Measurements from ENCODE around the gene COL1A2. TPM values are rescaled to one million over a fixed set of nuclear protein-coding genes. Genes with fewer than 3 reads are reported as not detected.

The COL1A2 gene
- total and polyA plus RNA-seq, 2 donors (not counting 1 experiment from before 2014, with no cell fraction given): 0.46 to 0.47 TPM

- Histone ChIP-seq H4K20me1 (ENCODE audit: control insufficient read depth, insufficient read depth, low read length, poor library complexity, severe bottlenecking) (no peaks in the 10 kb centered on the region), H3K27ac (ENCODE audit: low read length in 2 of 2) (no peak overlapping the region), H3K4me3 (ENCODE audit: control extremely low read depth in 1 of 5, extremely low read depth in 1 of 5, insufficient read depth in 1 of 5, low read depth in 2 of 5, low read length in 4 of 5) (no peak overlapping the region), H3K9me3 (ENCODE audit: control extremely low read depth in 1 of 3, control insufficient read depth in 2 of 3, insufficient read depth in 1 of 3, low read length in 2 of 3) (peaks cover 0 to 4% (median 0%) of the 10 kb centered on the region in 3 donors), H2AFZ (ENCODE audit: insufficient read depth, low read depth, low read length, poor library complexity, severe bottlenecking) (no peak overlapping the region), H3K4me2 (replicated peaks; ENCODE audit: low read depth, low read length, poor library complexity, severe bottlenecking) (no peak overlapping the region), H3K4me1 (ENCODE audit: control insufficient read depth in 2 of 2, insufficient read depth in 2 of 2, low read length in 2 of 2) (peaks cover 15 to 16% of the 10 kb centered on the region in 2 donors), H3K9ac (ENCODE audit: low read length) (no peak overlapping the region), H3K27me3 (replicated peaks in 1 of 4; ENCODE audit: control extremely low read depth in 1 of 4, control insufficient read depth in 3 of 4, insufficient read depth in 4 of 4, low read length in 3 of 4) (peaks cover 0 to 29% (median 8%) of the 10 kb centered on the region in 4 experiments), H3K36me3 (replicated peaks in 1 of 2; ENCODE audit: control extremely low read depth in 1 of 2, control insufficient read depth in 1 of 2, extremely low read depth in 1 of 2, insufficient read depth in 2 of 2, low read length in 1 of 2) (no peaks in the 10 kb centered on the region), H3K79me2 (ENCODE audit: control insufficient read depth, insufficient read depth, low read length) (no peaks in the 10 kb centered on the region)
- TF ChIP-seq CTCF (IDR thresholded peaks at IDR 0.05) (no peak), EZH2 (IDR thresholded peaks at IDR 0.05; ENCODE audit: borderline replicate concordance, insufficient read depth, low read depth, low read length, poor library complexity, severe bottlenecking) (no peak)
- ATAC-seq (ENCODE audit: low read depth) (no peak), DNase-seq (no peak)
- POLR2A ChIA-PET: no interaction called here
- H3K27me3 Mint-ChIP-seq: peaks cover 41% of the 10 kb centered on the region
- no peaks in the 10 kb centered on the region for H3K9me3 Mint-ChIP-seq (ENCODE audit: insufficient read depth)
- intact Hi-C loops (cut with micrococcal nuclease): loop anchor here (5.0 to 10.0 kb wide), 3 partner anchors 311 to 954 kb away; no protein-coding TSS in a partner anchor
- H3K4me3 Mint-ChIP-seq: no peak overlapping the region
- CTCF ChIA-PET: interaction anchor here (0.7 to 2.6 kb wide), 24 partner anchors 7 to 1150 kb away, joined by 3 to 21 read pairs (median 5); partner anchors contain the start of gene GNG11
- H3K4me1 Mint-ChIP-seq: peaks cover 10% of the 10 kb centered on the region
- WGBS (ENCODE audit: insufficient coverage): 83% methylated on average over 1 of the region's 3 CpGs
- no peak overlapping the region for H3K27ac Mint-ChIP-seq
Observed at GRCh38 chr7:94396037-94396431, 1.3 kb downstream of the COL1A2 start.

GRCh38 chr7:94396596-94396995 lies 1.9 kb downstream of the COL1A2 start:
- Histone ChIP-seq H3K79me2 (ENCODE audit: control insufficient read depth, insufficient read depth, low read length) (no peaks in the 10 kb centered on the region), H3K9me3 (ENCODE audit: control extremely low read depth in 1 of 3, control insufficient read depth in 2 of 3, insufficient read depth in 1 of 3, low read length in 2 of 3) (peaks cover 0 to 4% (median 0%) of the 10 kb centered on the region in 3 donors), H3K4me2 (replicated peaks; ENCODE audit: low read depth, low read length, poor library complexity, severe bottlenecking) (no peak overlapping the region), H3K27me3 (replicated peaks in 1 of 4; ENCODE audit: control extremely low read depth in 1 of 4, control insufficient read depth in 3 of 4, insufficient read depth in 4 of 4, low read length in 3 of 4) (peaks cover 0 to 29% (median 8%) of the 10 kb centered on the region in 4 experiments), H4K20me1 (ENCODE audit: control insufficient read depth, insufficient read depth, low read length, poor library complexity, severe bottlenecking) (no peaks in the 10 kb centered on the region), H3K36me3 (replicated peaks in 1 of 2; ENCODE audit: control extremely low read depth in 1 of 2, control insufficient read depth in 1 of 2, extremely low read depth in 1 of 2, insufficient read depth in 2 of 2, low read length in 1 of 2) (no peaks in the 10 kb centered on the region), H3K9ac (ENCODE audit: low read length) (no peak overlapping the region), H3K27ac (ENCODE audit: low read length in 2 of 2) (no peak overlapping the region), H3K4me1 (ENCODE audit: control insufficient read depth in 2 of 2, insufficient read depth in 2 of 2, low read length in 2 of 2) (peaks cover 15% of the 10 kb centered on the region in 2 donors), H2AFZ (ENCODE audit: insufficient read depth, low read depth, low read length, poor library complexity, severe bottlenecking) (no peak overlapping the region), H3K4me3 (ENCODE audit: control extremely low read depth in 1 of 5, extremely low read depth in 1 of 5, insufficient read depth in 1 of 5, low read depth in 2 of 5, low read length in 4 of 5) (no peak overlapping the region)
- intact Hi-C loops (cut with micrococcal nuclease): loop anchor here (5.0 to 10.0 kb wide), 3 partner anchors 312 to 954 kb away; no protein-coding TSS in a partner anchor
- Mint-ChIP-seq H3K9me3 (ENCODE audit: insufficient read depth) (no peaks in the 10 kb centered on the region), H3K4me1 (peaks cover 10% of the 10 kb centered on the region), H3K27me3 (peaks cover 41% of the 10 kb centered on the region), H3K4me3 (no peak overlapping the region), H3K27ac (no peak overlapping the region)
- no peak for TF ChIP-seq CTCF (IDR thresholded peaks at IDR 0.05)
- CTCF ChIA-PET: interaction anchor here (2.1 to 2.6 kb wide), 2 partner anchors 11 to 954 kb away, joined by 10 to 15 read pairs; no protein-coding TSS in a partner anchor
- WGBS (ENCODE audit: insufficient coverage): 100% methylated on average over 3 of the region's 4 CpGs
- ATAC-seq (ENCODE audit: low read depth) (no peak), DNase-seq (no peak)
- POLR2A ChIA-PET: no interaction called here
